OCI-M2 (cell line): Measurements from ENCODE around the gene CHKB.

Experiments used
- DNase-seq: peaks from one replicate; lab custom pipeline; 2025; ENCODE audit not compliant: unreplicated experiment; lab: John Stamatoyannopoulos, UW

The CHKB gene

GRCh38 chr22:50531546-50531961, 51.1 kb downstream of the CHKB start:
- DNase-seq = no peak

- DNase-seq = no peak
These were observed 51.6 kb downstream of the CHKB start for GRCh38 chr22:50530877-50531545.

- DNase-seq = no peak
These were observed 52.1 kb downstream of the CHKB start for GRCh38 chr22:50530580-50530876.

GRCh38 chr22:50529897-50530579, 52.6 kb downstream of the CHKB start, which contains the start of gene TYMP:
Gene TYMP, minus strand, starts transcription at chr22:50530012. Its CDS starts 303 bp downstream, at chr22:50529709.
- no peak for DNase-seq

GRCh38 chr22:50529416-50529896, 53.2 kb downstream of the CHKB start:
- DNase-seq = no peak
